ENCODE measurements around the gene KIAA0232. TPM values are rescaled to one million over a fixed set of nuclear protein-coding genes. Genes with fewer than 3 reads are reported as not detected.

Gene KIAA0232
- total RNA-seq, 1 donor from 2014 or later = 15.9 TPM

DNA sequence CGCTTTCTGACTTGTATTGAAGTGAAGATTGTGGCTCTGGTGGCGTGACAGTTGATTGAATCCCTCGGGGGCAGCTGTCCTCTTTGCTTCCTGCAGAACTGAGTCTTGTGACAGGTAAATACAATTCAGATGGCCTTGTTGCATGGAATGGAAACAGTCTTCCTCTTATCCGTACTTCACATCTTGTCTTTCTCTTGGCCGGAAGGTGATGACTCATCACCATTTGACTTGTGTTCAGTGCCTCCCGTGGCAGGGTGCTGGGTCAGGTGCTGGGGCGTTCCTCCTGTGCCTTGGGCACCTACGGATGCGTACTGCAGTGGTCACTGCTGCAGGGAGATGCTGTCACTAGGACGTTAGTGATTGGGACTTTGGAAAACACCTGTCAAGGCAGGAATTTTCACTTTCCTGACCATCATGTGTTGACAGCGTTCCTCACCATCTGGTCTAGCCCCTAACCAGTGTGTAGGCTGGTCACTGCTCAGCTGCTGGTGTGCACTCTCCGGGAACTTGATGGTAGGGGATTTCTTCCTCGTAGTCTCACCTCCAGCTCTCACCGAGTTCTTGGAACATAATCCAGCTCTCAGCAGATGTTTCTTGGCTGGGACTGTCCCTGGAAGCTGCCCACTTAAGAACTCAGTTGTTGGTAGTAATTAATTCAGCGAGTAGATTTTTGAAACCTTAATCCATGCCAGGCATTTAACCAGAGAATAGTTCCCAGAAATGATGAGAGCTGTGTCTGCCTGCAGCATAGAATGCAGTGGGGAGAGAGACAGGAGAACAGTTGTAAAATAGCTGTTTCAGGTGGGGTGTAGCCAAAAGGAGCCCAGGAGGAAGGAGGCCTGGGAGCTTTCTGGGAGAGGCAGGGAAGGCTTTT lies 134.3 kb downstream of the KIAA0232 start:
- no peak for TF ChIP-seq CTCF (IDR thresholded peaks at IDR 0.05)
- no peaks in the 10 kb centered on the region for H3K36me3 ChIP-seq
- peak overlapping the region in 1 of 2 donors; percentile 33 for H3K27ac ChIP-seq
- H3K27me3 ChIP-seq = no peaks in the 10 kb centered on the region
- no peaks in the 10 kb centered on the region for H3K9me3 ChIP-seq
- peaks cover 0 to 15% of the 10 kb centered on the region in 2 donors for H3K4me1 ChIP-seq
- no peak overlapping the region for H3K4me3 ChIP-seq
- intact Hi-C loops (cut with DNase I) = no loop called here
- peak in 1 of 2 donors; percentile 43 for DNase-seq (ENCODE audit: low spot score in 2 of 2)

DNA sequence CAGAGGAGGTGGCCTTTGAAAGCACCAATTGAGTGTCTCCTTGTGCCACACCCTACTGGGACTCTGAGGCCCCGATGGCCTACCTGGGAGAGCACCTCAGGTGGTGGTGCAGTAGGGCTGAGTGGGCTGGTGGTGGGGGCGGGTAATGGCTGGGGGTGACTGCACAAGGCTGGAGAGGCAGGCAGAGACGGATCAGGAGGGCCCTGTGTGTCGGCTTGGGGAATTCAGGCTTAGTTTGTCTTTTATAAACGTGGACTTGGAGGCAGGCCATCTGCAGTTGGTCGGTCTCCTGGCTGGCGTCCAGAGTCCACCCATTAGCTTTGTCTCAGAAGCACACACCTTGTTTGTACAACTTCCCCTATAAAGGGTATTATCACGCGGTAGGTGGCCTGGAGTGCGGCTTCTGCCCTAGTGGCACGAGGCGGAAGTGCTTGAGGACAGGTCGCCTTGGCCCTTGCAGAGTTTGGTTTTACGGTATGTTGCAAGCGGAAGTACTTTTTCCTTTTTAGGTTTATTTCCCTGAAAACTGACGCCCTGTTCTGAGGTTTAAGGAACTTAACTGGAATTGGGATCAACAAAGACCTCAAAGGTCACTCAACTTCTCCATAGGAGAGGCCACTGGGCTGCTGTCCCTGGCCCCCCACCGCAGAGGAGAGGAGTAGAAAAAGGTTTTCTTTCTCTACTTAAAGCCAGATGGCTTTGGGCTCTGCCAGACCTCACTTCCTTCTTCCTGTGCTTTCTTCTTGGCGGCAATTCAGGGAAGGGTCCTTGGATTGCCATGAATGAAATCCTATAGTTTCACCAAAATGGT lies 135.1 kb downstream of the KIAA0232 start:
- H3K4me1 ChIP-seq = peaks cover 0 to 9% of the 10 kb centered on the region in 2 donors
- H3K36me3 ChIP-seq = no peaks in the 10 kb centered on the region
- no peaks in the 10 kb centered on the region for H3K9me3 ChIP-seq
- peak overlapping the region; percentile 32 for H3K27ac ChIP-seq
- intact Hi-C loops (cut with DNase I) = no loop called here
- peak; percentile 59 to 82 for DNase-seq (ENCODE audit: low spot score in 2 of 2)
- peak; percentile 10 to 28 (median 21) for TF ChIP-seq CTCF (IDR thresholded peaks at IDR 0.05)
- H3K27me3 ChIP-seq = no peaks in the 10 kb centered on the region
- no peak overlapping the region for H3K4me3 ChIP-seq

- Histone ChIP-seq H3K36me3 (peaks cover 2% of the 10 kb centered on the region in 2 donors), H3K9me3 (no peaks in the 10 kb centered on the region), H3K27me3 (no peaks in the 10 kb centered on the region), H3K4me3 (no peak overlapping the region), H3K27ac (peak overlapping the region; percentile 32), H3K4me1 (peaks cover 0 to 7% of the 10 kb centered on the region in 2 donors)
- no peak for TF ChIP-seq CTCF (IDR thresholded peaks at IDR 0.05)
- intact Hi-C loops (cut with DNase I) = no loop called here
- DNase-seq (ENCODE audit: low spot score in 2 of 2) = no peak
Observed at GRCh38 chr4:6918338-6918737, 135.8 kb downstream of the KIAA0232 start.

DNA sequence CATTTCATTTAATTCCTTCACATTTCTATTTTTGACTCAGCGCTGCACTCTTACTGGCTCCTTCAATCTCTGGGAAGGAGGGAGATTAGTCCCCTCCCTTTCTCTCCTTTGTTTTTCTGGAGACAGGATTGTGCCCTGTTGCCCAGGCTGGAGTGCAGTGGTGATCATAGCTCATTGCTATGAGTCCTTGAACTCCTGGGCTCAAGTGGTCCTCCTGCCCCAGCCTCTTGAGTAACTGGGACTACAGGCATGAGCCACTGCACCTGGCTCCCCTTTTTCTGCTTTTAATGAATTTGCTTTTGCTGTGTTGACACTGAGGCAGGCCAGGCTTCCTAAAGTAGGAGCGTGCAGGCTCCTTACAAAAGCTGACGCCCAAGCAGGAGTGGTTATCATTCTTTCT lies 137.6 kb downstream of the KIAA0232 start:
- Histone ChIP-seq H3K27ac (peak overlapping the region in 1 of 2 donors; percentile 5), H3K4me1 (peaks cover 0 to 7% of the 10 kb centered on the region in 2 donors)

DNA sequence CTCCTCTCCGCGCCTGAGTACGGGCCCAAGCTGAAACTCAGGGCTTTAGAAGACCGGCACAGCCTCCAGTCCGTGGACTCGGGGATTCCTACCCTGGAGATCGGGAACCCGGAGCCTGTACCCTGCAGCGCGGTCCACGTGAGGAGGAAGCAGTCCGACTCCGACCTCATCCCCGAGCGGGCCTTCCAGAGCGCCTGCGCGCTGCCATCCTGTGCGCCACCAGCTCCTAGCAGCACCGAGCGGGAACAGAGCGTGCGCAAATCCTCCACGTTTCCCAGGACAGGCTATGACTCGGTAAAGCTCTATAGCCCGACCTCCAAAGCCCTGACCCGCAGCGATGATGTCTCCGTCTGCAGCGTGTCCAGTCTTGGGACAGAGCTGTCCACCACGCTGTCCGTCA lies 141.0 kb downstream of the KIAA0232 start:
- H3K9me3 ChIP-seq = no peaks in the 10 kb centered on the region
- H3K36me3 ChIP-seq = peaks cover 15 to 21% of the 10 kb centered on the region in 2 donors
- H3K27ac ChIP-seq = no peak overlapping the region
- intact Hi-C loops (cut with DNase I) = no loop called here
- no peaks in the 10 kb centered on the region for H3K27me3 ChIP-seq
- peaks cover 4% of the 10 kb centered on the region in 2 donors for H3K4me1 ChIP-seq
- DNase-seq (ENCODE audit: low spot score in 2 of 2) = no peak
- no peak overlapping the region for H3K4me3 ChIP-seq
- TF ChIP-seq CTCF (IDR thresholded peaks at IDR 0.05) = no peak

More for the DNA sequence above, 137.6 kb downstream of the KIAA0232 start:
- no peaks in the 10 kb centered on the region for H3K27me3 ChIP-seq
- no peaks in the 10 kb centered on the region for H3K9me3 ChIP-seq
- no peak for DNase-seq (ENCODE audit: low spot score in 2 of 2)
- no peak overlapping the region for H3K4me3 ChIP-seq
- peaks cover 15 to 18% of the 10 kb centered on the region in 2 donors for H3K36me3 ChIP-seq
- intact Hi-C loops (cut with DNase I) = no loop called here
- TF ChIP-seq CTCF (IDR thresholded peaks at IDR 0.05) = no peak
